Measurements from ENCODE around the gene NOD2.

Gene NOD2

GRCh38 chr16:50697881-50698767, 4.7 kb downstream of the NOD2 start:
- no peak for TF ChIP-seq CTCF (IDR thresholded peaks at IDR 0.05; ENCODE audit: low read depth, low read length, missing control alignments)
- H3K4me3 ChIP-seq (ENCODE audit: low read depth, low read length): no peak overlapping the region
- DNase-seq (ENCODE audit: low read depth): peak; percentile 18
- in situ Hi-C loops (cut with HindIII; ENCODE audit: low sequenced_read_pairs): no loop called here

- no peak overlapping the region for H3K4me3 ChIP-seq (ENCODE audit: low read depth, low read length)
- in situ Hi-C loops (cut with HindIII; ENCODE audit: low sequenced_read_pairs): no loop called here
- no peak for DNase-seq (ENCODE audit: low read depth)
- TF ChIP-seq CTCF (IDR thresholded peaks at IDR 0.05; ENCODE audit: low read depth, low read length, missing control alignments): no peak
These were observed 6.1 kb downstream of the NOD2 start for GRCh38 chr16:50699326-50700159.

GRCh38 chr16:50702725-50703124, 9.3 kb downstream of the NOD2 start:
- DNase-seq (ENCODE audit: low read depth): no peak

GRCh38 chr16:50704245-50704644, 10.8 kb downstream of the NOD2 start:
- no peak for TF ChIP-seq CTCF (IDR thresholded peaks at IDR 0.05; ENCODE audit: low read depth, low read length, missing control alignments)
- DNase-seq (ENCODE audit: low read depth): no peak
- no peak overlapping the region for H3K4me3 ChIP-seq (ENCODE audit: low read depth, low read length)
- in situ Hi-C loops (cut with HindIII; ENCODE audit: low sequenced_read_pairs): no loop called here

More at GRCh38 chr16:50702725-50703124, 9.3 kb downstream of the NOD2 start:
- in situ Hi-C loops (cut with HindIII; ENCODE audit: low sequenced_read_pairs): no loop called here
- no peak for TF ChIP-seq CTCF (IDR thresholded peaks at IDR 0.05; ENCODE audit: low read depth, low read length, missing control alignments)
- no peak overlapping the region for H3K4me3 ChIP-seq (ENCODE audit: low read depth, low read length)

GRCh38 chr16:50705436-50706110, 12.2 kb downstream of the NOD2 start:
- no peak for TF ChIP-seq CTCF (IDR thresholded peaks at IDR 0.05; ENCODE audit: low read depth, low read length, missing control alignments)
- DNase-seq (ENCODE audit: low read depth): no peak
- in situ Hi-C loops (cut with HindIII; ENCODE audit: low sequenced_read_pairs): no loop called here
- no peak overlapping the region for H3K4me3 ChIP-seq (ENCODE audit: low read depth, low read length)

- in situ Hi-C loops (cut with HindIII; ENCODE audit: low sequenced_read_pairs): no loop called here
- TF ChIP-seq CTCF (IDR thresholded peaks at IDR 0.05; ENCODE audit: low read depth, low read length, missing control alignments): no peak
These were observed 12.8 kb downstream of the NOD2 start for GRCh38 chr16:50706250-50706649.

More at GRCh38 chr16:50706250-50706649, 12.8 kb downstream of the NOD2 start:
- H3K4me3 ChIP-seq (ENCODE audit: low read depth, low read length): no peak overlapping the region
- no peak for DNase-seq (ENCODE audit: low read depth)
